ENCODE measurements around the gene SARNP. TPM values are rescaled to one million over a fixed set of nuclear protein-coding genes. Genes with fewer than 3 reads are reported as not detected.

The SARNP gene
- total and polyA plus RNA-seq, 8 donors, result 16.1 to 200 (median 87.1) TPM

- Histone ChIP-seq H3K27ac (peak overlapping the region in 4 of 5 donors; percentile 75 to 89 (median 82)), H3K9me3 (no peaks in the 10 kb centered on the region), H3K36me3 (no peaks in the 10 kb centered on the region), H3K27me3 (peaks cover 0 to 34% (median 0%) of the 10 kb centered on the region in 3 donors), H3K4me1 (peaks cover 22 to 52% (median 36%) of the 10 kb centered on the region in 4 donors), H3K4me3 (peak overlapping the region; percentile 68 to 79 (median 73))
- DNase-seq, result peak in 1 of 2 donors; percentile 38
- TF ChIP-seq CTCF (IDR thresholded peaks at IDR 0.05), result no peak
- no peak for TF ChIP-seq POLR2A (IDR thresholded peaks at IDR 0.05)
- no peak for TF ChIP-seq EP300 (IDR thresholded peaks at IDR 0.05)
- TF ChIP-seq POLR2AphosphoS5 (IDR thresholded peaks at IDR 0.05), result no peak
- 8 to 25% (median 23%) methylated on average over 3 of the region's 3 CpGs for WGBS, 5 donors
- intact Hi-C loops (cut with DNase I; ENCODE audit: low total_unique reads), result no loop called here
Observed at GRCh38 chr12:55708695-55709233, 108.8 kb downstream of the SARNP start.

GRCh38 chr12:55707841-55708694 is 109.5 kb downstream of the SARNP start, which contains the start of gene ITGA7:
Gene ITGA7, minus strand, starts transcription at chr12:55707904. Its CDS starts 222 bp downstream, at chr12:55707682.
- WGBS, 5 donors, result 0 to 2% (median 0%) methylated on average over 30 to 39 of the region's 39 CpGs
- Histone ChIP-seq H3K27ac (peak within 1 kb of the TSS in 4 of 5 donors; percentile 75 to 89 (median 82)), H3K9me3 (no peaks in the 10 kb centered on the region), H3K4me3 (peak within 1 kb of the TSS; percentile 68 to 79 (median 73)), H3K27me3 (peaks cover 0 to 34% (median 0%) of the 10 kb centered on the region in 3 donors), H3K36me3 (no peaks in the 10 kb centered on the region), H3K4me1 (peaks cover 22 to 56% (median 38%) of the 10 kb centered on the region in 4 donors)
- intact Hi-C loops (cut with DNase I; ENCODE audit: low total_unique reads), result no loop called here
- TF ChIP-seq POLR2A (IDR thresholded peaks at IDR 0.05), result no peak
- TF ChIP-seq EP300 (IDR thresholded peaks at IDR 0.05), result no peak
- peak in 1 of 3 donors; percentile 52 for TF ChIP-seq POLR2AphosphoS5 (IDR thresholded peaks at IDR 0.05)
- peak; percentile 74 to 87 for DNase-seq

Small RNAs within 50 kb of the gene (small RNA-seq; reads per million reads assigned to genes)
- gene AC009779.1 (0 reads per million in 4 donors), gene RF00017 (0 reads per million in 4 donors)

Other genes starting within 250 kb of the SARNP start
- not detected for gene OR2AP1, start 245.3 kb downstream of the SARNP start, total RNA-seq
- gene OR2AP1, start 245.3 kb downstream of the SARNP start, polyA plus RNA-seq, result not detected
- gene OR10P1, start 180.8 kb downstream of the SARNP start, total RNA-seq, result not detected
- not detected for gene OR10P1, start 180.8 kb downstream of the SARNP start, polyA plus RNA-seq
- 100 to 1,000 TPM in 1 of 5 donors, 10 to 100 TPM in 4; 10.3 to 188 (median 58.0) TPM for gene ITGA7, start 109.8 kb downstream of the SARNP start, total RNA-seq
- 10 to 100 TPM in 1 of 3 donors, 1 to 10 TPM in 2; 3.5 to 40.6 (median 5.8) TPM for gene ITGA7, start 109.8 kb downstream of the SARNP start, polyA plus RNA-seq
- gene BLOC1S1, start 101.7 kb downstream of the SARNP start, total RNA-seq, result 100 to 1,000 TPM in 3 of 5 donors, 10 to 100 TPM in 2; 12.8 to 392 (median 114) TPM
- 100 to 1,000 TPM; 349 to 451 (median 411) TPM for gene BLOC1S1, start 101.7 kb downstream of the SARNP start, polyA plus RNA-seq
- gene RDH5, start 97.3 kb downstream of the SARNP start, total RNA-seq, result 10 to 100 TPM in 3 of 5 donors, 1 to 10 TPM in 2; 4.0 to 41.2 (median 19.3) TPM
- gene RDH5, start 97.3 kb downstream of the SARNP start, polyA plus RNA-seq, result 10 to 100 TPM in 1 of 3 donors, 1 to 10 TPM in 2; 3.2 to 10.3 (median 9.7) TPM
- gene CD63, start 88.7 kb downstream of the SARNP start, total RNA-seq, result 1,000 to 10,000 TPM in 1 of 5 donors, 100 to 1,000 TPM in 3, 10 to 100 TPM in 1; 71.2 to 1,329 (median 399) TPM
- 100 to 1,000 TPM; 455 to 899 (median 803) TPM for gene CD63, start 88.7 kb downstream of the SARNP start, polyA plus RNA-seq
- 1 to 10 TPM in 3 of 5 donors, under 1 TPM in 2; 0.29 to 4.6 (median 1.7) TPM for gene GDF11, start 74.6 kb downstream of the SARNP start, total RNA-seq
- 1 to 10 TPM; 1.1 to 6.5 (median 3.5) TPM for gene GDF11, start 74.6 kb downstream of the SARNP start, polyA plus RNA-seq
- 10 to 100 TPM in 1 of 5 donors, 1 to 10 TPM in 2, under 1 TPM in 1, not detected in 1; 0.89 to 12.7 (median 4.3) TPM for gene ORMDL2, start 317 bp upstream of the SARNP start, total RNA-seq
- 10 to 100 TPM; 16.8 to 53.9 (median 33.7) TPM for gene ORMDL2, start 317 bp upstream of the SARNP start, polyA plus RNA-seq
- gene DNAJC14, start 11.9 kb upstream of the SARNP start, total RNA-seq, result 10 to 100 TPM in 3 of 5 donors, 1 to 10 TPM in 2; 7.2 to 30.8 (median 12.5) TPM
- gene DNAJC14, start 11.9 kb upstream of the SARNP start, polyA plus RNA-seq, result 10 to 100 TPM in 2 of 3 donors, 1 to 10 TPM in 1; 7.8 to 14.0 (median 10.5) TPM
- 10 to 100 TPM in 3 of 5 donors, 1 to 10 TPM in 2; 7.8 to 18.0 (median 11.6) TPM for gene MMP19, start 25.2 kb upstream of the SARNP start, total RNA-seq
- 10 to 100 TPM in 1 of 3 donors, 1 to 10 TPM in 2; 2.7 to 13.0 (median 5.8) TPM for gene MMP19, start 25.2 kb upstream of the SARNP start, polyA plus RNA-seq
- gene PYM1, start 110.2 kb upstream of the SARNP start, total RNA-seq, result 10 to 100 TPM in 2 of 5 donors, 1 to 10 TPM in 3; 1.2 to 59.4 (median 9.8) TPM
- gene PYM1, start 110.2 kb upstream of the SARNP start, polyA plus RNA-seq, result 10 to 100 TPM; 42.8 to 54.8 (median 42.8) TPM
- gene DGKA, start 113.4 kb upstream of the SARNP start, total RNA-seq, result 100 to 1,000 TPM in 1 of 5 donors, 10 to 100 TPM in 4; 56.0 to 418 (median 92.0) TPM
- gene DGKA, start 113.4 kb upstream of the SARNP start, polyA plus RNA-seq, result 100 to 1,000 TPM in 1 of 3 donors, 10 to 100 TPM in 2; 13.0 to 123 (median 27.6) TPM
- 1 to 10 TPM in 2 of 5 donors, under 1 TPM in 2, not detected in 1; 0.58 to 4.0 (median 1.0) TPM for gene PMEL, start 148.3 kb upstream of the SARNP start, total RNA-seq
- gene PMEL, start 148.3 kb upstream of the SARNP start, polyA plus RNA-seq, result 1 to 10 TPM in 2 of 3 donors, under 1 TPM in 1; 0.75 to 2.1 (median 1.3) TPM
- 100 to 1,000 TPM in 1 of 5 donors, 10 to 100 TPM in 3, 1 to 10 TPM in 1; 4.1 to 124 (median 12.3) TPM for gene CDK2, start 149.1 kb upstream of the SARNP start, total RNA-seq
- gene CDK2, start 149.1 kb upstream of the SARNP start, polyA plus RNA-seq, result 10 to 100 TPM; 12.5 to 18.4 (median 17.5) TPM
- 100 to 1,000 TPM in 1 of 5 donors, 10 to 100 TPM in 4; 17.1 to 100 (median 75.1) TPM for gene RAB5B, start 156.4 kb upstream of the SARNP start, total RNA-seq
- gene RAB5B, start 156.4 kb upstream of the SARNP start, polyA plus RNA-seq, result 10 to 100 TPM; 52.4 to 92.4 (median 61.3) TPM
- gene SUOX, start 179.6 kb upstream of the SARNP start, total RNA-seq, result 10 to 100 TPM in 2 of 5 donors, 1 to 10 TPM in 3; 9.0 to 67.7 (median 10.0) TPM
- gene SUOX, start 179.6 kb upstream of the SARNP start, polyA plus RNA-seq, result 10 to 100 TPM in 2 of 3 donors, 1 to 10 TPM in 1; 8.4 to 14.3 (median 11.8) TPM
- gene IKZF4, start 203.3 kb upstream of the SARNP start, total RNA-seq, result 10 to 100 TPM in 1 of 5 donors, 1 to 10 TPM in 4; 2.3 to 15.6 (median 3.5) TPM
- 1 to 10 TPM; 1.5 to 2.9 (median 2.4) TPM for gene IKZF4, start 203.3 kb upstream of the SARNP start, polyA plus RNA-seq
- 100 to 1,000 TPM in 4 of 5 donors, 10 to 100 TPM in 1; 22.3 to 929 (median 265) TPM for gene RPS26, start 224.2 kb upstream of the SARNP start, total RNA-seq
- gene RPS26, start 224.2 kb upstream of the SARNP start, polyA plus RNA-seq, result 1,000 to 10,000 TPM; 1,182 to 1,748 (median 1,390) TPM

Data from stomach (tissue), 9 donors.